ENCODE data around the gene PTPN11.

PTPN11 gene

DNA sequence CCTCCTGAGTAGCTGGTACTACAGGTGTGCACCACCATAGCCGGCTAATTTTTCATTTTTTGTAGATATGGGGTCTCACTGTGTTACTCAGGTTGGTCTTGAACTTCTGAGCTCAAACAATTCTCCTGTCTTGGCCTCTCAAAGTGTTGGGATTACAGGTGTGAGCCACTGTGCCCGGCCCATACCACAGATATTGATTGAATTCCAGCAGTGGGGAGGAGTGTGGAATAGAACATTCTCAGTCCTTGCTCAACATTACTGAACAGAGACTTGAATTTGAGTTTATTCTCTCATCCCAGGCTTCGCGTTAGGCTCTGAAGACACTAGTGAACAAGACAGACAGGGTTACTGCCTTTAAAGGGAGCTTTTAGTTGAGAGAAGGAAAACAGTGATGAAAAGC lies 39.6 kb downstream of the PTPN11 start:
- no peak for DNase-seq (ENCODE audit: low read depth)
- TF ChIP-seq, protein P1, sequence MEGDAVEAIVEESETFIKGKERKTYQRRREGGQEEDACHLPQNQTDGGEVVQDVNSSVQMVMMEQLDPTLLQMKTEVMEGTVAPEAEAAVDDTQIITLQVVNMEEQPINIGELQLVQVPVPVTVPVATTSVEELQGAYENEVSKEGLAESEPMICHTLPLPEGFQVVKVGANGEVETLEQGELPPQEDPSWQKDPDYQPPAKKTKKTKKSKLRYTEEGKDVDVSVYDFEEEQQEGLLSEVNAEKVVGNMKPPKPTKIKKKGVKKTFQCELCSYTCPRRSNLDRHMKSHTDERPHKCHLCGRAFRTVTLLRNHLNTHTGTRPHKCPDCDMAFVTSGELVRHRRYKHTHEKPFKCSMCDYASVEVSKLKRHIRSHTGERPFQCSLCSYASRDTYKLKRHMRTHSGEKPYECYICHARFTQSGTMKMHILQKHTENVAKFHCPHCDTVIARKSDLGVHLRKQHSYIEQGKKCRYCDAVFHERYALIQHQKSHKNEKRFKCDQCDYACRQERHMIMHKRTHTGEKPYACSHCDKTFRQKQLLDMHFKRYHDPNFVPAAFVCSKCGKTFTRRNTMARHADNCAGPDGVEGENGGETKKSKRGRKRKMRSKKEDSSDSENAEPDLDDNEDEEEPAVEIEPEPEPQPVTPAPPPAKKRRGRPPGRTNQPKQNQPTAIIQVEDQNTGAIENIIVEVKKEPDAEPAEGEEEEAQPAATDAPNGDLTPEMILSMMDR (IDR thresholded peaks at IDR 0.05; ENCODE audit: low read depth, low read length, missing control alignments), result no peak
- no peak overlapping the region for H3K4me3 ChIP-seq (ENCODE audit: low read depth, low read length)

DNA sequence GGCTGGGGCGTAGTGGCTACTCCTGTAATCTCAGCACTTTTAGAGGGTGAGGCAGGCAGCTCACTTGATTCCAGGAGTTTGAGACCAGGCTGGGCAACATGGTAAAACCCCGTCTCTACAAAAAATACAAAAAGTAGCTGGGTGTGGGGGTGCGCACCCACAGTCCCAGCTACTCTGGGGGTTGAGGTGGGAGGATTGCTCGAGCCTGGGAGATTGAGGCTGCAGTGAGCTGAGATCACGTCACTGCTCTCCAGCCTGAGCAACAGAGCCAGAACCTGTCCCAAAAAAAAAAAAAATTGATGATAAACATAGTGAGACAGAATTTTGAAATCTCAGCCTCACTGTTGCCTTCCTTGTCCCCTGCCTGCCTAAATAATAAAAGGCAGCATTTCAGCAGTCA lies 40.0 kb downstream of the PTPN11 start:
- TF ChIP-seq, protein P1 (IDR thresholded peaks at IDR 0.05; ENCODE audit: low read depth, low read length, missing control alignments), result no peak
- DNase-seq (ENCODE audit: low read depth), result no peak
- no peak overlapping the region for H3K4me3 ChIP-seq (ENCODE audit: low read depth, low read length)

DNA sequence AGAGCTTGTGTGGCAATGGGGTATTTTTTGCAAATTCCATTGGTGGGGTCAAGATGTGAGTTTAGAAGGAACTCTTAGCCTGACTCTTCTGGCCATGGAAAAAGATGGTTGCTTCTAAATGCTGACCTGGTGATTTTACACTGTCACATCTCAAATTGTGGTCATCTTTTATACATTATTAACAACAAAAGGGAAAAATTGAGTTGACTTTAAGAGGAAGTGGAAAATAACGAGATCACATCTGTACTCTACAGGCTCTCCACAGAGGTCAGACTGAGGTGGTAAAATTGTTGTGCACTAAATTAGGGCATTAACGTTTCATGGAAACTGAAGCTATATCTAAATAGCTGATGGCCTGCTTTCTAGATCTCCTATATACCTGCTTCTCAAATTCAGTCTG lies 44.7 kb downstream of the PTPN11 start:
- no peak overlapping the region for H3K4me3 ChIP-seq (ENCODE audit: low read depth, low read length)
- no peak for DNase-seq (ENCODE audit: low read depth)
- TF ChIP-seq, protein P1 (IDR thresholded peaks at IDR 0.05; ENCODE audit: low read depth, low read length, missing control alignments), result no peak

DNA sequence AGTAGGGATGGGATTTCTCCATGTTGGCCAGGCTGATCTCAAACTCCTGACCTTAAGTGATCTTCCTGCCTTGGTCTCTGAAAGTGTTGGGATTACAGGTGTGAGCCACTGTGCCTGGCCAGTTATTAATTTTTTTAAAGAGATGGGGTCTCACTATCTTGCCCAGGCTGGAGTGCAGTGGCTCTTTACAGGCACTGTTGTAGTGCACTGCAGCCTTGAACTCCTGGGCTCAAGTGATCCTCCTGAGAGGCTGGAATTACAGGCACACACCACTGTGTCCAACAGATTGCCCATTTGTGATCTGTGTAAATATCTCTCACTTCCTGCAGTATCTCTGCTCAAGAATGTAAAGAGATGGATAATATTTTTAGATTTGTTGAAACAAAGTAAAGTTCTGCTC lies 45.9 kb downstream of the PTPN11 start:
- no peak for DNase-seq (ENCODE audit: low read depth)
- TF ChIP-seq, protein P1 (IDR thresholded peaks at IDR 0.05; ENCODE audit: low read depth, low read length, missing control alignments), result no peak
- H3K4me3 ChIP-seq (ENCODE audit: low read depth, low read length), result no peak overlapping the region

DNA sequence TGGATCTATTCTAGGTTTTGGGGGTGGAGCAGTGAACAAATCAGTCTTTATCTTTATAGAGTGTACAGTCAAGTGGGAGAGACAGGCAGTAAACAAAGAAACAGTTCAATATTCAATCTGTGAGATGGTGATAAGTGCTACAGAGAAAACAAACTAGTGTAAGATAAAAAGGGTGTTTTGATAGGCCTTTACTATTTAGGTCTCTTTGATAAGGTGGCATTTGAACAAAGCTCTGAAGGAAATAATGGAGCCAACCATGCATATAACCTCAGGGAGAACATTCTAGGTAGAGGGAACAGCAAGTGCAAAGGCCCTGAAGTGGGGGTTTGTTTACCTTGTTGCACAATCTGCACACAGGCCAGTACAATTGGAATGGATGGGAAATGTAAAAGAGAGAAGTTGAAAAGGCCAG lies 47.3 kb downstream of the PTPN11 start:
- no peak overlapping the region for H3K4me3 ChIP-seq (ENCODE audit: low read depth, low read length)
- TF ChIP-seq, protein P1 (IDR thresholded peaks at IDR 0.05; ENCODE audit: low read depth, low read length, missing control alignments), result no peak
- no peak for DNase-seq (ENCODE audit: low read depth)

DNA sequence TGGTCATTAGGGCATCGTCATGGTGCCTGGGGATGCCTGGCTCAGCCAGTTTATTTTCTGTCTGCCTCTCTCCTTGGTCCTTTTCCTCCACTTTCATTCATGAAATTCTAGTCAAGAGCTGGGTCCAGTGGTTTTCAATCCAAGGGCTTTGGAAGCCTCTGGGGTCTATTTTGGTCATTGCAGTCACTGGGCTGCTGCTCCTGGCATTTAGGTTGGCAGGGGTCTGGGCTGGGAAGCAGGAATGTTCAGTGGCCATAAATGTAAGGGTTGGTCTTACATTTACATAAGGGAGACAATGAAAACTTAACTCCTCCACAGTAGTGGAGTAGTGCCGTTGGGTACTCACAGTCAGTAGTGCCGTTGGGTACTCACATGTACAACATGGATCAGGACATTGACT lies 48.1 kb downstream of the PTPN11 start:
- no peak overlapping the region for H3K4me3 ChIP-seq (ENCODE audit: low read depth, low read length)
- DNase-seq (ENCODE audit: low read depth), result no peak
- TF ChIP-seq, protein P1 (IDR thresholded peaks at IDR 0.05; ENCODE audit: low read depth, low read length, missing control alignments), result no peak

DNA sequence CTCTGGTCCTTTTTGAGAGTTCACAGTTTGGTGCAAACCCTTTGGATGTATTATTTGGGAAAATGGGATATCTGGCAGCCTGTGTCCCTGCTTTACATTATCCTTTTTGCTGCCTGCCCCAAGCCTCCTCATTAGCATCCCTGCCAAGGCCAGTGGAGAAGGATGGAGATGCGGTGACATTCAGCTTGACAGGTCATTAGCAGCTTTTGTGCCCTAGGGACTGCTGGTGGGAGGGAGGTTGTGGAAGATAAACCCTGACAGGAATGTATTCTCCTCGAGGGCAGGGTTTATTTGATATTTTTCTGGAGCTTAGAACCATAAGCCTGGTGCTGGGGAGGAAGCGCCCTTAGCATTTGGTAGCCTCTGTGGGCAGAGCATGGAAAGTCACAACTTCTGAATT lies 49.3 kb downstream of the PTPN11 start:
- TF ChIP-seq, protein P1 (IDR thresholded peaks at IDR 0.05; ENCODE audit: low read depth, low read length, missing control alignments), result no peak
- H3K4me3 ChIP-seq (ENCODE audit: low read depth, low read length), result no peak overlapping the region
- no peak for DNase-seq (ENCODE audit: low read depth)

Measured in GM12864 (cell line).